GM12801 (cell line): ENCODE measurements around the gene CLCN7.

Experiments
- CTCF ChIP-seq: IDR thresholded peaks from one replicate; pipeline ENCODE4 v1.5.1; 2011; ENCODE audit warnings: control low read depth; ENCODE audit not compliant: insufficient read length; ENCODE audit errors: extremely low read depth

Gene CLCN7

DNA sequence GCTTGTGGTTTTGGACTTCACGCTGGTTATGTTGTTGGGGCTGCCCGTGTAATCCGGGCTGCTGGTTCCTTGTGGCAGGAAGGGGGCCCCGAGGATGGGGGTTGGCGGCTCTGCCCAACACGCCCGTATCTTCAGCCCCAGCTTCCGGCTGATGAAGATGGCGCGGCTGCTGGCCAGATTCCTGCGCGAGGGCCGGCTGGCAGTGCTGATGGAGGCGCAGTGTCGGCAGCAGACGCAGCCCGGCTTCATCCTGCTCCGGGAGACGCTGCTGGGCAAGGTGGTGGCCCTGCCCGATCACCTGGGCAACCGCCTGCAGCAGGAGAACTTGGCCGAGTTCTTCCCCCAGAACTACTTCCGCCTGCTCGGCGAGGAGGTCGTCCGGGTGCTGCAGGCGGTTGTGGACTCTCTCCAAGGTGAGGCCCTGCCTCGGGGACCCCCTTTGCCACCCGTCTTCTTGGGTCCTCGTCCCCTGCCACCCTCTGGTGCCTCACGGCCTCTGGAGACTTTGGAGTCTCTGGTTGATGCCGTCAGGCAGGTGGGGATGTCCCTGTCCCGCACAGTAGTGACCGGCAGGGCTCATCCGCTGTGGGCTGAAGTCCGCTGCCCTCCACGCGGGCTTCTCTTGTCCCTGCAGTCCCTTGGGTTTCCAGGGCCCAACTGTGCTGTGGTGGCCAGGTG is 20.5 kb upstream of the CLCN7 start:
- no peak for TF ChIP-seq CTCF

DNA sequence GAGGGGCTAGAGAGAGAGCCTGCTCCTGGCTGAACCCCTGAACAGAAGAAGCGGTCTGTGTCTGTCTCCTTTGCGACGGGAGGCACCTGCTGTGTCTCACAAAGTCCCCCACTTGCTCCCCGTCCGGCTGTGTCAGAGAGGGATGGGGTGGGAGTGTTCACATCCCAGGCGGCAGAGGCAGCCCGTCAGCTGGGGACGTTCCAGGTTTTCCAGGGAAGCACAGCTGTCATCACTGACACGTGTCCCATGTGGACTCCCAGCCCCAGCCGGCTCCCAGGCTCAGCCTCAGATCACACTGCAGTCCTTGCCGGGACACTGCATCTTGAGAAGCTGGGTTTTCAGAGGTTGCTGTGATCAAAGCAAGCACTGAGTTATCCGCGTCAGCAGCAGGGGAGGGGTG is 19.9 kb upstream of the CLCN7 start:
- TF ChIP-seq CTCF: no peak

GRCh38 chr16:1494129-1494640 is 19.4 kb upstream of the CLCN7 start:
- TF ChIP-seq CTCF: no peak

DNA sequence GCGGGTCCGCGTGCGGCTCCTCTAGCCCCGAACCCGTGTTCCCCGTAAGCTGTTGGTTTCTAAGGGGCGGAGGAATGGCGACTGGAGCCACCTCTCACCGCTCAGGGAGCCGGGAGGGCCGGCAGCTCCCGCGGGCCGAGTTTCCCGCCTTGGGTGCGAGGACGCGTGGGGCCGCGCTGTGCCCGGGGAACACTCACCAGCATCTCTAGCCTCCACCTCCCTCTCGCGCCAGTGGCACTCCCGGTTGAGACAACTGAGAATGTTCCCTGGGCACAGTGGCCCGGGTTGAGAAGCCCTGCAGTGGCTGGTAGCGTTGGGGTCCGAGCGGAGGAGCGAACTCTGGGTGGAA is 18.9 kb upstream of the CLCN7 start:
- no peak for TF ChIP-seq CTCF

DNA sequence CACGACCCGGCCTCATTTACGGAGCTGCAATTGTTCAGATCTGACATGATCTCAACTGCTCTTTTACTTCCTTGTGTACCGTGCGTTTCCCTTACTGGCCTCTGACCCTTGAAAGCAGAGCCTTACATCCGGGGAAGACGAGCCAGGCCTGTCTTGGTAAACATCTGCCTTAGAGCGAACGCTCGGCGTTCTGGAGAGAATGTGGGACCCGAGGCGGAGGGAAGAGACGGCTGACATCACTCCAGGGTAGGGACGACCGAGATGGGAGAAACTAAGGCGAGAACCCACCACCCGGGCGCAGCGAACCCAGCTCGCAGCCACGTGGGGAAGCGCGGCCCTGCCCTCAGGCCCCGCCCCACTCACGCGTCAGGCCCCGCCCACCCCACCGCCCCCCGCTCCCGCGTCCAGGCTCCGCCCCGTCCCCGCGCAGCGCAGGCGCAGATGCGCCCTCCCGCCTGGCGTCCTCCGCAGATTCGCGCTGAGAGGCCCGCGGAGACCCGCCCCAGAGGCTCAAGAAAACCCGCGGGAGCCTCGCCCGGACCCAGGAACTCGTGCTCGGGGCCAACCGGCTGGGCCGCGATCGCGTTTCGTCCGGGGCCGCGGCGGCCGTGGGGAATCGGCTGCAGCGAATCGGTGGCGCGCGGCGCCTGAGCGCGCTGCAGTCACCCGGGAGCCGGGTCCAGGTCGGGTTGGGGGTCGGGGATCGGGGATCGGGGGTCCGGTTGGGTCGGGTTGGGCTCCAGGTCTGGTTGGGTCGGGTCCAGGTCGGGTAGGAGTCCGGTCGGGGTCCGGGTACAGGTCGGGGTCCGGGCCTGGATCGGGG is 18.3 kb upstream of the CLCN7 start, which contains the start of gene TELO2:
Gene TELO2, plus strand, starts transcription at position 438 of the 823 bp plus-strand sequence. CDS start 922 bp downstream, outside the sequence.
- TF ChIP-seq CTCF: no peak

DNA sequence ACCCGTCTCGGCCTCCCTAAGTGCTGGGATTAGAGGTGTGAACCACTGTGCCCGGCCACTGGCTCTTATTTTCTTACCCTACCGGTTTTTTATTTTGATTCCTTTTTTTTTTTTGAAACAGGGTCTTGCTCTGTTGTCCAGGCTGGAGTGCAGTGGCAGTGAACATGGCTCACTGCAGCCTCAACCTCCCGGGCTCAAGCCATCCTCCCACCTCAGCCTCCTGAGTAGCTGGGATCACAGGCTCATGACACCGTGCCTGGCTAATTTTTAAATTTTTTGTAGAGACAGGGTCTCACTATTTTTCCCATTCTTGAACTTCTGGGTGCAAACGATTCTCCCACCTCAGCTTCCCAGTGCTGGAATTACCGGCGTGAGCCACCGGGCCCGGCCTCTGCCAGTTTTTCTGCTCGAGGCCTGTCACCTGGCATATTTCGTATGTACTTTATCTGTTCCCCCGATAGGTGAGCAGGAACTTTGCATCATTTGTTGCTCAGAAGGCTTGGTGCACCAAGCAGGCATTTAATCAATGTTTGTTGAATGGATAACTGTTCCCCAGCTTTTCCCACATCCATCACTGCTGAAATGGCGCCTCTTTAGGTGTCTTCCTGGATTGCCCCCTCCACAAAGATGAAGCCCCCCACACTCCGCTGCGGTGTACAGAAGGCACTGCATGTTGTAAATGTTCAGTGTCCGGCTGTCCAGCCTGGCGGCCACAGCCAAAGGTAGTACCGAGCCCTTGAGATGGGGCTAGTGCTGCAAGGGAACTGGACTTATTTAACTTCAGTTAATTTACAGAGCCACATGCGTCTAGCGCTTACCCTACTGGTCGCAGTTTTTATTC is 17.5 kb upstream of the CLCN7 start:
- no peak for TF ChIP-seq CTCF

DNA sequence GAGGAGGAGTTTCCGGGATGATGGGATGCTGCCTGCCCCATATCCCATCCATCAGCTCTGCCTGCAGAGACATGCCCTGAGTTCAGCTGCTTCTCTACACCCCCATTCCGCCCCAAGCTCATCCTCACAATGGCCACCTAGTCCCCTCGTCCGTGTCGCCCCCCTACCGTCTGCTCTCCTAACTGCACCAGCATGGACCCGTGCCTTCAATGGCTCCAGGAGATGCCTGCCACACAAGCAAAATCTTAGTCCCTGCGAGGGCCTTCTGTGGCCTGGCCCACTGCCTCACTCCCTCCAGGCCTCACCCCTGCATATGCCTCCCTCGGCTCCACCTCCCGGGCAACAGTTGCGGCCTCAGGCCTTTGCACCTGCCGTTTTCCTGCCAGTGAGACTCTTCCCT is 16.5 kb upstream of the CLCN7 start:
- TF ChIP-seq CTCF: no peak
